GM19035 (cell line): Measurements from ENCODE around the gene GNAI1.
"Not testable (repeated sequence)": the region's sequence is repeated elsewhere in the genome, so short reads cannot be mapped to it uniquely, and the experiment has no call there.

Experiments
- ATAC-seq: cut with Tn5 transposase; IDR thresholded peaks from one replicate; pipeline ENCODE4 v1.9.1; 2021; ENCODE audit not compliant: unreplicated experiment

Gene GNAI1

DNA sequence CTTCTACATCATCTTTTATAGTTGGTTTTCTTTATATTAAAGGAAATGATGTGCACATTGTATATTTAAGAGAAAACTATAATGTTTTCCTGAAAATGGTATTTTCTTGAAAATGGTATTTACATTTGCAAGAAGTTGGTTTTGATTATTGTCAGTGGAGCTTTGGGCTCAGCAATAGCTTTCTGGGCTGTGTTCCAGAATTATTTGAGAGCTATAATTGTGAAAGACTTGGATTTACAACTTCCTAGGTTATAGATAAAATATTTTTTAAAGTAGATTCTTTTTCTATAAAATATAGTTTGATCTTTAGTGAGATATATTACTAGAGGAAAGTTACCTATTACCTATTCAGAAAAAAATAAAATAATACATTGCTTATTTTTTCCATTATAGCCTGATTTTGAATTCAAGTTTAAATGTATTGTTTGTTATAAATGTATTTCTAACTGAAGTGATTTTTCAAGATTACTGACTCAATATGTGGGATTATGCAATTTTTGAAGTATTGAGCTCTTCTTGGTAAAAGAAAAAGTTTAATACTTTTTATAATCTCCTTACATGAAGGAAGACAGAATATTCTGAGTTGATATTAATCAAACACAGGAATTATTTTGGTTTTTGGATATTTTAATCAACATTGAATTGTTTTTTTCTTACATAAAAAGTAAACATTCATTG, 20.2 kb downstream of the GNAI1 start:
- ATAC-seq: no peak

DNA sequence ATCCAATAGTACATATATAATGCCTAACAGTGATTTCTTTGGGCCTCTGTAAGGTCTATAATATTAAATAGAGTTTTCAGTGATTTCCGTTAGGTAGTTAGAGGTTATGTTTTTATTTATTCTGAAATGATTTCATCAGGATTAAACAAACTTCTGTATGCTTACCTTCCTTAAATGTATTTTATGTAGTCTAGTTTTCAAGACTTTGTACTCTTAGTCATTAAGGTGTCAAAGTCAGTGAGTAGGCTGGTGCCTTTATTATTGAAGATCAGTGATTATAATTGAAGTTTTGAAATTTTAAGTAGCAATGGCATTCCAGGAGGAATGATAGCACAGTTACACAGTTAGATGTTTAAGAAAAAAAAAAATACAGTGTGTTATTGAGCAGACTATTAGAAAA, 20.7 kb downstream of the GNAI1 start:
- no peak for ATAC-seq

- ATAC-seq: not testable (repeated sequence)
Measured at GRCh38 chr7:80157770-80158169, 23.1 kb downstream of the GNAI1 start.

DNA sequence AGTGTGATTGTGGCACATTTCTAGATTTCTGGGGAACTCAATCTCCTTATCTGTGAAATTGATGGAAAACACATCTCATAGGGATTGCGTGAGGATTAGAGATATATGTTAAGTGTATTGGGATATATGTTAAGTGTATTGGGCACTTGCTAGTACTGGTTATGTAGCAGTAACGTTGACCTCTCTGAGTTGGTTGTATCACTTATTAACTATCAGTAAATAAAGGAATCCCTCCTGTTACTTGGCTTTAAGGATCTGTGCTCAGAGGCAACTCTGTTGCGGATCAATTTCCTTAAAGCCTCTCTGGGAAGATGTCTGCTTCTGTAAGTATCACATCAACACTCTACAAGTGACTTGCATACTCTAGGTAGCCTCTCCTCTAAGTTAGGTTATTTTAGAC, 25.2 kb downstream of the GNAI1 start:
- ATAC-seq: no peak

- no peak for ATAC-seq
Measured at GRCh38 chr7:80161466-80161865, 26.8 kb downstream of the GNAI1 start.

DNA sequence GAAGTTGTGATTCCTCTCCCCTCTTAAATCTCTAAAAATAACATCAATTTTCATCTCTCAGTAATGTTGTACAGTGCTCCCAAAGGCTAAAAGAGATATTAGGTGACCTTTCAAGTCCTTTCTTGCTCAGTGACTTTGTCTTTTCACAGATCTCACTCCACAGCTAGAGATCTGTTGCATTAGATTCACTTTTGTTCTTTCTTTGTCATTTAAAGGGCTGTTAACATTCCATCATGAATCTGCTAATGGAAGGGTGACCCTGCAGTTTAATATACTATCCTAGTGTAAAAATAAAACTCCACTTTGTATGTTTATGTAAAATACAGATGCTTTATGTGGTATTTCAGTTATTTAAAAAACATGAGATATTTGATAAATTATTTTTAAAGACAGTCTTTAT, 30.5 kb downstream of the GNAI1 start:
- no peak for ATAC-seq

DNA sequence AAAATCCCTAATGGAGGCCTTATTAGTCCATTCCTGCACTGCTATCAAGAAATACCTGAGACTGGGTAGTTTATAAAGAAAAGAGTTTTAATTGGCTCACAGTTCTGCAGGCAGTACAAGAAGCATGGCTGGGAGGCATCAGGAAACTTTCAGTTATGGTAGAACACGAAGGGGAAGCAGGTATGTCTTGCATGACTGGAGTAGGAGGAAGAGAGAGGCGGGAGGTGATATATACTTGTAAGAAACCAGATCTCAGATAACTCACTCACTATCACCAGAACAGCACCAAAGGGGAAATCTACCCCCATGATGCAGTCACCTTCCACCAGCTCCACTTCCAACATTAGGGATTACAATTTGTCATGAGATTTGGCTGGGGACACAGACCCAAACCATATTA, 35.8 kb downstream of the GNAI1 start:
- ATAC-seq: no peak

GRCh38 chr7:80172387-80172786, 37.8 kb downstream of the GNAI1 start:
- no peak for ATAC-seq

- no peak for ATAC-seq
Measured at GRCh38 chr7:80175744-80176143, 41.1 kb downstream of the GNAI1 start.

- no peak for ATAC-seq
Measured at GRCh38 chr7:80181411-80181810, 46.8 kb downstream of the GNAI1 start.

DNA sequence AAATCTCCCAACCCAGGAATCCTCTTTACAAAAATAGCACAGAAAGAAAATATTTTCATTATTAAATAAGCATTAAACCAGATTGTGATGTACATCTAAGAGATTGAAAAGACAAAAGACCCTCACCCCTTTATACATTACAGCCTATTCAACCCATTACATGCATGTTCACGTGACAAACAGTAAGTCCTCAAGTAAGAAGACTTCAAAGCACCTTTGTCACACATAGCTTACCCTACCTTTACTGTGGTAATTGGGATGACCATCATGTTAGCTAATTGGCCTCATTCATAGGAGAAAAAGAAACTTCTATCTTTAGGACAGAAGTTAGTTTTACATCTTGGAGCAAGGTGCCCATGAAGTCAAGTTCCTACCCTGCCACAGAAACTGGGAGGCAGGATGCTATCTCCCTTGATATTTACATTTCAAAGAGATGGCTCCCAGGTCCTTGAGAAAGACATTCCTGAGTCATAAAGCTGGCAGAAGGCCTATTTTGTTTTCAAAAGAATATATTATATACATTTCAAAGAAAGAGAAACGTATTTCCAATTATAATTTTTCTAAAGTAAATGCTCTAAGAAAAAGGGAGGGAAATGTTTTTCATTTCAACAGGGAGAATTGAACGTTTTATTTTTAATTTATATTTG, 48.1 kb downstream of the GNAI1 start:
- ATAC-seq: no peak

GRCh38 chr7:80183351-80183750, 48.7 kb downstream of the GNAI1 start:
- no peak for ATAC-seq

DNA sequence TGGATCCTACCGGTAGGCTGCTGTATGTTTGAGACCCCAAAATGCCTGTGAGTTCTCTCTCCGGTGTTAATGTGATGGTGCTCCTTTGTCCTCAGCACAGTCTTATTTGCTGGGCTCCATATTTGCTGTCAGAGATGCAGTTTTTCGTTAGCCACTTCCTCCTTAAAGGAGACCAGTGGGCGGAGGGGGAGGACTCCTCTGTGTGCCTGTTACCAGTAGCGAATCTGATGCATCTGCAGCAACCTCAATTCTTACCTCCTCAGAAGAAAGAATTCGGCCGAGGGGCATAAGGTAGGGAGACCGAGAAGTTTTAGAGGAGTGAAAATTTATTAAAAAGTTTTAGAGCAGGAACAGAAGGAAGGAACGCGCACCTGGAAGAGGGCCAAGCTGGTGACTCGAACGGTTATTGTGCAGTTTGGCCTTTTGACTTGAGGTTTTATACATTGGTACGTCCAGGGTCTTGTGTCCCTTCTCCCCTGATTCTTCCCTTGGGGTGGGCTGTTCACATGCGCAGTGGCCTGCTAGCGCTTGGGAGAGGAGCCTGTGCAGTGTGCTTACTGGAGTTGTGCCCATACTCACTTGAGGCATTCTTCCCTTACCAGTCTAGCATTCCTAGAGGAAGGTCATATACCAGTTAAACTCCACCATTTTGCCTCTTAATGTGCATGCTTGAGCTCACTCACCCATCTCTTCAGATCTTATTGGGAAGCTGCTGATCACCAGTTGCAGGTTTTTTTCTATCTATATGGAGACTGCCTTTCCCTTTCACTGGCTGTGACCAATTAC, 49.5 kb downstream of the GNAI1 start:
- no peak for ATAC-seq

- ATAC-seq: no peak
Measured at GRCh38 chr7:80184693-80185092, 50.1 kb downstream of the GNAI1 start.

DNA sequence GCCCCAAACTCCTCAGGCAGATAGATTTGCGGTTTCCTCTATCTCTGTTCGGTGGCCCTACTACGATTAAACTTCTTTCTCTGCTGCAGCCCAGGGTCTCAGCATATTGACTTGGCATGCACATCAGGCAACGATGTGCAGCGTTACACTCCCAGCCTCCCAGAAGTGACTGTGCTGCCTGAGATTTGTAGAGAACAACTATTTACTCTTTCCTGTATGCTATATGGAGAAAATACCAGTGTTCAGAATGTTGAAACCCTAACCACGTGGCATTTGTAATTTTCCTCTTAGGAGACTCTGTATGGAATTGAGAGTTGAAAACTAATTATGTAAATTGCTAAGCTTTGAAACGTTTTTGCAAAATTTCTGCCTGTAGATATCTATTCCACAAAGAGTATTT, 50.9 kb downstream of the GNAI1 start:
- no peak for ATAC-seq

DNA sequence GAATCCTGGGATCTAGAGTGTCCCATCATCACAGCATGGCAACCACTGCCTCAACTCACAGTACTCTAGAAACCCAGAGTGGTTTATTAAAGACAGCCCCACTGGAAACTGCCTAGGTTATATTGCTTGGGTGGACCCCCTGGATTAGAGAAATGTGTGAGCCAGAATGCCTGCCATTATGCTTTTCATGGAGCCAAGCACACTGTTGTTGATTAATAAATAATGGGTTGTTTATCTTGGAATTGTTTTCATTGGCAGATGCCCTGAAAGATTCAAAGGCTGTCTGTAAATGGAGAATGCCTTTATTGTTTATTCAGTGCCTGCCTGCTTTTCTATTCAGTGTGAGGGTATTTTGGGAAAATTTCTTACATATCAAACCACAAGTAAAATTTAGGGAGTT, 52.1 kb downstream of the GNAI1 start:
- ATAC-seq: no peak

DNA sequence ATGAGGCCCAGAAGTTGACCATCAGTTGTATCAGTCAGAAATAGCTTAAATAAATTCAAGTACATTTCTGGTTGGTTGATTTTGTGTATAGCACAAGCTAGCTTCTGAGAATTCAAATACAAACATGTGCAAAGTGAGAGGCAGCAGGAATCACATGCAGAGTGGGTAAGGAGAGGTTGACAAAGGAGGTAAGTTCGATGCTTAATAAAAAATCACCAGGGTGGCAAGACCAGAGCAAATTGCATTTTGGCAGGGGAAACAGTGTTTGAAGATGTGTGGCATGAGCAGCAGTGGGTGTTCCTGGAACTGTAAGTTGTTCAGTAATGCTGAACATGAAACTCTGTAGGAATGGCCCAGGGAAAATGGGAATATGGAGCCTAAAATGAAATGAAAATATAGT, 52.6 kb downstream of the GNAI1 start:
- ATAC-seq: no peak

- ATAC-seq: no peak
Measured at GRCh38 chr7:80187727-80188126, 53.1 kb downstream of the GNAI1 start.

DNA sequence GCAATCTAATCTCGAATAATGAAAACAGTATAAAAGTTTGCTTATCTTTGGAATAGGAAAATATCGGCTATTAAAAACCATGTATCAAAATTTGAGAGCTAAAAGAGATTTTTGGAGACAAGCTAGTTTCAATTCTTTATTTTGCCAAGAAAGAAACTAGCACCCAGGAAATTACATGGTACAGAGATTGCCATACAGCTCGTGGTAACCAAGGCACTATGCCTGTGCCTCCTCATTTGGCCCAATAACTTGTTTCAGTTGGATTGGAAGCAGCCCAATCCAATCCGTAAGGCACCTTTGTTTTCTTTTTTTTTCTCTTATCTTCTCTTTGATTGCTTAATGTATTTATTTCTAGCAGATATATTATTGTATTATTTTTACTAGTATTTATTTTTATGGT, 55.0 kb downstream of the GNAI1 start:
- no peak for ATAC-seq

GRCh38 chr7:80197627-80198026, 63.0 kb downstream of the GNAI1 start:
- ATAC-seq: no peak

DNA sequence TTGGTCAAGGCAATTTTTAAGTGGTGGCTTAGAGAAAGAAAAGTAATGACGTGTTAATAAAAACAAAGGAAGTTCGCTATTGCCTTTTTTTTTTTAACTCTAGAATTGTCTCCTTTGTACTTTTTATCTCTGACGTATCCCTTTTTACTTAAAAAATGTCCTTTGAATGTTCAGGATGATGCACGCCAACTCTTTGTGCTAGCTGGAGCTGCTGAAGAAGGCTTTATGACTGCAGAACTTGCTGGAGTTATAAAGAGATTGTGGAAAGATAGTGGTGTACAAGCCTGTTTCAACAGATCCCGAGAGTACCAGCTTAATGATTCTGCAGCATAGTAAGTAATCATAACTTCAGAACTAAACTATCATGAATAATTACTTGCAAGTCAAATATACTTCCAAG, 64.4 kb downstream of the GNAI1 start:
- no peak for ATAC-seq

DNA sequence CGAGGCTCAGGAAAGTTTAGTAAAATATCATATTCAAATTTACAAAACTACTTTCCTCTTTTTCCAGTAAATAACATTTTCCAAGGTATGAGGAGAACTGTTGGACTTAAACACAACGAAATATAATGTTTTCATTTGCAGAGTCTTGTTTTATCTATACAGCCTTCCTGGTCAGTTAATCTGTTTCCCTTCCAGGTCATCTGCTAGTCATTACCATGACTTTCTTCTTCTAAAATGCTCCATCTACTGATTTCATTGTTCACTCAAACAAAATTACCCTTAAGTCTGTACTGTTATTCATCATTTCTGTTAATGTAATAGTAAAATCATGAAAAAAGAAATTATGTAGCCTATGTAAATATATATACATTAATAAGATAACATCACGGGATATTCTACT, 69.8 kb downstream of the GNAI1 start:
- no peak for ATAC-seq
